GM13976 (cell line): ENCODE measurements around the gene WDSUB1.

Experiments used
- DNase-seq: peaks from one replicate; pipeline ENCODE4 v3.0.0; 2012; ENCODE audit warnings: low spot score
- CTCF ChIP-seq: IDR thresholded peaks from 2 replicates; pipeline ENCODE4 v1.5.1; 2012; ENCODE audit warnings: borderline replicate concordance, mild to moderate bottlenecking; ENCODE audit not compliant: insufficient read depth; ENCODE audit errors: extremely low read depth, missing control alignments, control extremely low read depth
- in situ Hi-C: fragments of 300-500 bp; cut with MboI; formaldehyde crosslinking; loops from one replicate; pipeline ENCODE4 v1.12.0; 2022; ENCODE audit warnings: low sequenced_read_pairs, mixed read lengths, inconsistent platforms; ENCODE audit not compliant: unreplicated experiment

Gene WDSUB1

GRCh38 chr2:159285929-159286708, at the start of gene WDSUB1:
WDSUB1 (minus strand) TSS chr2:159286703; CDS start chr2:159283069, 3,634 bp downstream.
- in situ Hi-C loops = no loop called here
- peak; percentile 51 for DNase-seq
- TF ChIP-seq CTCF = no peak

GRCh38 chr2:159326569-159327255, 40.2 kb upstream of the WDSUB1 start:
- in situ Hi-C loops = no loop called here
- no peak for DNase-seq
- TF ChIP-seq CTCF = no peak

- in situ Hi-C loops = no loop called here
- DNase-seq = no peak
- no peak for TF ChIP-seq CTCF
Observed at GRCh38 chr2:159322419-159322818, 35.9 kb upstream of the WDSUB1 start.

GRCh38 chr2:159317392-159318088, 31.0 kb upstream of the WDSUB1 start:
- in situ Hi-C loops = no loop called here
- TF ChIP-seq CTCF = no peak
- no peak for DNase-seq

- TF ChIP-seq CTCF = no peak
- in situ Hi-C loops = no loop called here
- DNase-seq = no peak
Observed at GRCh38 chr2:159307942-159308341, 21.4 kb upstream of the WDSUB1 start.

GRCh38 chr2:159300586-159300985, 14.1 kb upstream of the WDSUB1 start:
- TF ChIP-seq CTCF = no peak
- DNase-seq = no peak
- in situ Hi-C loops = no loop called here
